ENCODE results near the gene CYP3A4. TPM values are rescaled to one million over a fixed set of nuclear protein-coding genes. Genes with fewer than 3 reads are reported as not detected.
"Not testable (repeated sequence)": the region's sequence is repeated elsewhere in the genome, so short reads cannot be mapped to it uniquely, and the experiment has no call there.

Gene CYP3A4
- total RNA-seq, 6 experiments from 2014 or later: not detected

- no peaks in the 10 kb centered on the region for H3K36me3 Mint-ChIP-seq (ENCODE audit: low read depth)
- no peak overlapping the region for H3K27ac Mint-ChIP-seq
- TF ChIP-seq CTCF (IDR thresholded peaks at IDR 0.05): no peak
- no peak for DNase-seq
- peaks cover 17% of the 10 kb centered on the region for H3K27me3 Mint-ChIP-seq (ENCODE audit: insufficient read depth)
- no peaks in the 10 kb centered on the region for H3K9me3 Mint-ChIP-seq
- H3K4me1 Mint-ChIP-seq (ENCODE audit: low read depth): no peaks in the 10 kb centered on the region
- no peak overlapping the region for H3K4me3 Mint-ChIP-seq
These were observed 36.5 kb upstream of the CYP3A4 start for GRCh38 chr7:99820408-99821027.

GRCh38 chr7:99808766-99809165 lies 24.8 kb upstream of the CYP3A4 start:
- no peak overlapping the region for H3K4me3 Mint-ChIP-seq
- H3K36me3 Mint-ChIP-seq (ENCODE audit: low read depth): no peaks in the 10 kb centered on the region

GRCh38 chr7:99806839-99807478 lies 23.0 kb upstream of the CYP3A4 start:
- no peak for DNase-seq
- Mint-ChIP-seq H3K9me3 (peaks cover 13% of the 10 kb centered on the region), H3K4me1 (ENCODE audit: low read depth) (no peaks in the 10 kb centered on the region), H3K4me3 (no peak overlapping the region), H3K27me3 (ENCODE audit: insufficient read depth) (peaks cover 6% of the 10 kb centered on the region), H3K27ac (no peak overlapping the region), H3K36me3 (ENCODE audit: low read depth) (no peaks in the 10 kb centered on the region)
- TF ChIP-seq CTCF (IDR thresholded peaks at IDR 0.05): no peak

More at GRCh38 chr7:99808766-99809165, 24.8 kb upstream of the CYP3A4 start:
- Mint-ChIP-seq H3K4me1 (ENCODE audit: low read depth) (no peaks in the 10 kb centered on the region), H3K27me3 (ENCODE audit: insufficient read depth) (no peaks in the 10 kb centered on the region; the same call in none of the 2 replicates), H3K27ac (no peak overlapping the region), H3K9me3 (peaks cover 13% of the 10 kb centered on the region)
- TF ChIP-seq CTCF (IDR thresholded peaks at IDR 0.05): no peak
- no peak for DNase-seq

GRCh38 chr7:99805641-99806040 lies 21.7 kb upstream of the CYP3A4 start:
- no peak for DNase-seq
- Mint-ChIP-seq H3K9me3 (peaks cover 13% of the 10 kb centered on the region), H3K27ac (no peak overlapping the region), H3K4me3 (no peak overlapping the region), H3K36me3 (ENCODE audit: low read depth) (no peaks in the 10 kb centered on the region), H3K4me1 (ENCODE audit: low read depth) (no peaks in the 10 kb centered on the region), H3K27me3 (ENCODE audit: insufficient read depth) (peaks cover 8% of the 10 kb centered on the region)
- no peak for TF ChIP-seq CTCF (IDR thresholded peaks at IDR 0.05)

GRCh38 chr7:99803118-99803517 lies 19.1 kb upstream of the CYP3A4 start:
- not testable (repeated sequence) for DNase-seq; H3K4me1 Mint-ChIP-seq (ENCODE audit: low read depth); H3K4me3 Mint-ChIP-seq; H3K36me3 Mint-ChIP-seq (ENCODE audit: low read depth); H3K27ac Mint-ChIP-seq
- H3K9me3 Mint-ChIP-seq: peaks cover 13% of the 10 kb centered on the region
- H3K27me3 Mint-ChIP-seq (ENCODE audit: insufficient read depth): peaks cover 13% of the 10 kb centered on the region

- peaks cover 13% of the 10 kb centered on the region for H3K9me3 Mint-ChIP-seq
- not testable (repeated sequence) for H3K27ac Mint-ChIP-seq; H3K4me3 Mint-ChIP-seq; DNase-seq; H3K4me1 Mint-ChIP-seq (ENCODE audit: low read depth); H3K36me3 Mint-ChIP-seq (ENCODE audit: low read depth)
- H3K27me3 Mint-ChIP-seq (ENCODE audit: insufficient read depth): peaks cover 13% of the 10 kb centered on the region
These were observed 17.4 kb upstream of the CYP3A4 start for GRCh38 chr7:99801407-99801806.
